CD4-positive, alpha-beta T cell treated with Interleukin-17A for 1 hour (primary cell): ENCODE data around the gene GOLPH3L.
"Not testable (repeated sequence)": the region's sequence is repeated elsewhere in the genome, so short reads cannot be mapped to it uniquely, and the experiment has no call there.

Experiments used
- DNase-seq: peaks from one replicate; pipeline ENCODE4 v3.0.0-alpha.2; 2020

GOLPH3L gene

GRCh38 chr1:150657064-150657463, 39.9 kb downstream of the GOLPH3L start:
- not testable (repeated sequence) for DNase-seq

DNA sequence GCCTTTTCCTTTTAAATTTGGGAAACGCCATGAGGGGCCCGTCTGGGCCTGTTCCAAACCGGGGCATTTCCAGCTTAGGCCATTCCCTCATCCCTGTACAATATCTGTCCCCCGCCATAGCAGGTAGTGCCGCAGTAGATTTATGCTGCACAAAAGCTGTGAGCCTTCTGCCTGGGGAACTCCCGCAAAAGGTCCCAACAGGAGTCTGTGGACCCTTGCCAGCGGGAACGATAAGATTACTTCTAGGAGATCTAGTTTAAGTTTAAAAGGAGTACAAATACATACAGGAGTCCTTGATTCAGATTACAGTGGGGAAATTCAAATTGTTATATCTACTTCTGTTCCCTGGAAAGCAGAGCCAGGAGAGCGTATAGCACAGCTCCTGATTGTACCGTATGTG, 42.3 kb downstream of the GOLPH3L start:
- DNase-seq: not testable (repeated sequence)

GRCh38 chr1:150650193-150650592, 46.8 kb downstream of the GOLPH3L start:
- no peak for DNase-seq

- DNase-seq: no peak
Measured at GRCh38 chr1:150649441-150650075, 47.4 kb downstream of the GOLPH3L start.

- no peak for DNase-seq
Measured at GRCh38 chr1:150642296-150642695, 54.7 kb downstream of the GOLPH3L start.

GRCh38 chr1:150641126-150641815, 55.7 kb downstream of the GOLPH3L start:
- not testable (repeated sequence) for DNase-seq

GRCh38 chr1:150638430-150638829, 58.5 kb downstream of the GOLPH3L start:
- not testable (repeated sequence) for DNase-seq

DNA sequence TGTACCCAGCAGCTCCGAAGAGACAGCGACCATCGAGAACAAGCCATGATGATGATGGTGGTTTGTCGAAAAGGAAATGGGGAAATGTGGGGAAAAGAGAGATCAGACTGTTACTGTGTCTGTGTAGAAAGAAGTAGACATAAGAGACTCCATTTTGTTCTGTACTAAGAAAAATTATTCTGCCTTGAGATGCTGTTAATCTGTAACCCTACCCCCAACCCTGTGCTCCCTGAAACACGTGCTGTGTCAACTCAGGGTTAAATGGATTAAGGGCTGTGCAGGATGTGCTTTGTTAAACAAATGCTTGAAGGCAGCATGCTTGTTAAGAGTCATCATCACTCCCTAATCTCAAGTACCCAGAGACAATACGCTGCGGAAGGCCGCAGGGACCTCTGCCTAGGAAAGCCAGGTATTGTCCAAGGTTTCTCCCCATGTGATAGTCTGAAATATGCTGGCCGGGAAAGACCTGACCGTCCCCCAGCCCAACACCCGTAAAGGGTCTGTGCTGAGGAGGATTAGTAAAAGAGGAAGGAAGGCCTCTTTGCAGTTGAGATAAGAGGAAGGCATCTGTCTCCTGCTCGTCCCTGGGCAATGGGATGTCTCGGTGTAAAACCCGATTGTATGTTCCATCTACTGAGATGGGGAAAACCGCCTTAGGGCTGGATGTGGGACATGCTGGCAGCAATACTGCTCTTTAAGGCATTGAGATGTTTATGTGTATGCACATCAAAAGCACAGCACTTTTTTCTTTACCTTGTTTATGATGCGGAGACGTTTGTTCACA, 61.9 kb downstream of the GOLPH3L start:
- not testable (repeated sequence) for DNase-seq

- DNase-seq: peak; percentile 99
Measured at GRCh38 chr1:150629115-150629928, 67.6 kb downstream of the GOLPH3L start, which contains the start of gene ENSA. ENSA (minus strand) TSS chr1:150629612; CDS start chr1:150629470, 142 bp downstream.

GRCh38 chr1:150628766-150629114, 68.2 kb downstream of the GOLPH3L start:
- no peak for DNase-seq

DNA sequence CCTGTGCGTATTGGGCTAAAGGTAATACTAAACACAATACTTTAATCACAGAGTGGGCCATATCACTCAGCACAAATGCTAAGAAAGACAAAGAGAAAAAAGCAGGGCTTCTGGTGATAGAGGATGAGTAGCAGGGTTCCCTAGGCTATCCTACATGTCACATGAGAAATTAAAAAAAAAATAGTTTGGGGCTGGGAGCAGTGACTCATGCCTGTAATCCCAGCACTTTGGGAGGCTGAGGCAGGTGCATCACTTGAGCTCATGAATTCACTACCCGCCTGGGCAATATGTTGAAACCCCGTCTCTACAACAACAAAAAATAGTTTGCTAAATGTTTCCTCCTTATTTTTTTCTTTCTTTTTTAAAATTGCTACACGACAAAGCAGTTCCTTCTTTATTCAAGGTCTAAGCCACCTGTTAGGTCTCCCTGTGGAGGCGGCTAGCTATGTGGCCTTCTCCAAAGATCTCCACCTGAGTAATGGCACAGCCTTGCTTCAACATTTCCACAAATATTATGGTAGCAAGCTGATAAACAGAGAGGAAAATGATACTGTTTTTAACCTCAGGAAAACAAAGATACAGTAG, 69.0 kb downstream of the GOLPH3L start:
- DNase-seq: no peak

DNA sequence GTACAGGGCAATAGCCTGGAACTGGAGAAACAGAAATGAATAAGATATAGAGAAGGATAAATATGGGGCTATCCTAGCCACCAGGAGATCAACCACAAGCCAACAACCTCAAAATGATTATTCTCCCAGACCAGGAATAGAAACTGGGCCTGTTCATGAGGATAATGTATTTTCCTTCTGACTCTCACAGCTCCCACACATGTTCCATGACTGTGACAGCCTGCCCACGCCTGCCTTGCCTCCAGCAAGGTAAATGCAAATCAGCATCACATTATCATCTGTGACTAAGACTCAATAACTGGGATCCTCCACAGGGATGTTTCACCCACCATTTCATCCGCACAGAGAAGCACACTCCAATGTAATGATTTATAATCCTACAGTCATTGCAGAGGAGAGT, 70.8 kb downstream of the GOLPH3L start:
- DNase-seq: no peak

- not testable (repeated sequence) for DNase-seq
Measured at GRCh38 chr1:150624546-150624945, 72.4 kb downstream of the GOLPH3L start.

DNA sequence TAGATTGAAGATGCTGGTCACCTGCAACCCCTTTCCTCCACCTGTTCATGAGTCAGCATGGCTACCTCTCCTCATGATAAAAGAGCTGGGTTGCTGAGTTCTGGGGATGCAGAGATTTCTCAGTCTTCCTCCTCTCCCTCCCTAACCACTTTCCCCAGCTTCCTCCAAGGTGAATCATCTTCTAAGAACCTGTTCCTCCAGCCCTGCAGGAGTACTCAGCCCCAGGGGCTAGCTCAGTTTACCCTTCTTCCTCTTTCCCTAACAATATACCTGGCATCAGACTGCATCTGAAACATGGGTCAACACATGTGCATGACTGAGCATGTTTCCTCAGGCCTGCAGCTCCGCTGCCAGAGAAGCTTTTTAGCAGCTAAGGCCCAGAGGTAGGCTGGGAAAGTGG, 72.8 kb downstream of the GOLPH3L start:
- not testable (repeated sequence) for DNase-seq

- DNase-seq: no peak
Measured at GRCh38 chr1:150622303-150622975, 74.5 kb downstream of the GOLPH3L start.

- peak; percentile 79 for DNase-seq
Measured at GRCh38 chr1:150621497-150622302, 75.3 kb downstream of the GOLPH3L start.

DNA sequence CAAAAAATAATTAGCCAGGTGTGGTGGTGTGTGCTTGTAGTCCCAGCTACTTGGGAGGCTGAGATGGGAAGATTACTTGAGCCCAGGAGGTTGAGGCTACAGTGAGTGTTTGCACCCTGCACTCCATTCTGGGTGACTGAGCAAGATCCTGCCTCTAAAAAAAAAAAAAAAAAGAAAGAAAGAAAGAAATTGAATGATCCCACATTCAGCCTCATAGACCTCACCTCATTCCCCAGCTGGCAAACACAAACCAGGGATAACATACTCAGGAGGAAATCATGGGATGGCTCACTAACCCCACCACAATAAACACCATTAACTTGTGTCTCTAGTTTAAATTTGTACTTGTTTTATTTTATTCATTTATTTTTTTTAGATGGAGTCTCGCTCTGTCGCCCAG, 76.0 kb downstream of the GOLPH3L start:
- DNase-seq: no peak

DNA sequence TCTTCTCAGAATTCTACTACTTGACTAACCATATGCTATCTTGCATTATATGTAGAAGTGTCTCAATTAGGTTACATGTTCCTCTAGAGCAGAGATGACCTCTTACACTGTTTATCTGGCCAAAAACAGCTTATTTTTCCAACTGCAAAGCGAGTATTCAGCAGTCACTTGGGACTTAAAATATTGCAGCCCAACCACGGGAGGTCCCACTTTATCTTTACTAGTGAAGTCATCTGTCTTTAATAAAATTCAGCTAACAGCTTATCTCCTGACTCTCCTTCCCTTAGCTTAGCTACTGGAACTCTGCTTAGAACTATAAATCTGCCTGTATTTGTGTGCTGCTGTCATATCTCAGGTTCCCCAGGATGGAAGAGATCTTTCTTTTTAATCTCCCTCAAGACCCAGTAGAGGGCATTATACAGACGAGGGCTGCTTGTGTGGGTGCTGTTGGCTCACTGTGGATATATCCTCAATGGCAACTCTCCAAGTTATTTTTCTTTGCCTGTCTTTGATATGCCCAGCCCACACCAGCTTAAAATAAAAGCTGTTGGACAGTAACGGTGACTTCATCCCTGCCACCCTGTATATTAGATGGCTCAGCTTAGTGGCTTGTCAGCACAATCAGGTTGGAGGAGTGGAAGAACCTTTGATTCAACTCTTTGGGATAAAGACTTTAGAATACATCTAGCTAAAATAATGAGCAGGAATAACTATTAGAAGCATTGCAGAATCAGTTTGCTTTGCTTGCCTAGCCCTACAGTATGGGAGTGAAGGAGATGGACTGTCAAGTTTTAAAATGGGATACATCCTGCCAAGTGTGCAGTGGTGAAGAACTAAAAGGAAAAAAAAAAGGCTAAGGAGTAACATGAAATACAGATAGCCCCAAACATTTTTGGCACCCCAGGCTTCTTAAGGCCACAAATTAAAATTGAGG, 77.1 kb downstream of the GOLPH3L start:
- DNase-seq: peak; percentile 50

- DNase-seq: peak; percentile 43
Measured at GRCh38 chr1:150615346-150616201, 81.4 kb downstream of the GOLPH3L start.
